Activated naive CD4-positive, alpha-beta T cell (primary cell): ENCODE measurements around the gene OR51T1.
"Not testable (repeated sequence)": the region's sequence is repeated elsewhere in the genome, so short reads cannot be mapped to it uniquely, and the experiment has no call there.

ENCODE experiments used
- DNase-seq, 4 experiments: peaks; one replicate each; lab custom pipeline; 2025; lab: John Stamatoyannopoulos, UW

Gene OR51T1

GRCh38 chr11:4881860-4882500, at the start of gene OR51T1:
Gene OR51T1 (plus strand): TSS chr11:4881900. CDS start chr11:4881900, 0 bp downstream.
- DNase-seq, result no peak

GRCh38 chr11:4839851-4840549, 41.7 kb upstream of the OR51T1 start:
- no peak for DNase-seq

GRCh38 chr11:4848908-4849532, 32.7 kb upstream of the OR51T1 start, which contains the start of gene OR51S1:
Gene OR51S1 (minus strand): TSS chr11:4849208. CDS start chr11:4849208, 0 bp downstream.
- DNase-seq, result no peak

GRCh38 chr11:4851033-4851432, 30.7 kb upstream of the OR51T1 start:
- no peak for DNase-seq

GRCh38 chr11:4854286-4854685, 27.4 kb upstream of the OR51T1 start:
- not testable (repeated sequence) for DNase-seq

- no peak for DNase-seq
These were observed 19.1 kb upstream of the OR51T1 start for GRCh38 chr11:4862447-4863236.

- DNase-seq, result no peak
These were observed 17.8 kb upstream of the OR51T1 start for GRCh38 chr11:4863876-4864275.

- no peak for DNase-seq
These were observed 15.8 kb upstream of the OR51T1 start for GRCh38 chr11:4865855-4866254.

GRCh38 chr11:4881188-4881587, 512 bp upstream of the OR51T1 start:
- DNase-seq, result no peak

- DNase-seq, result no peak
These were observed 843 bp downstream of the OR51T1 start for GRCh38 chr11:4882543-4882942.

- no peak for DNase-seq
These were observed 2.7 kb downstream of the OR51T1 start for GRCh38 chr11:4884361-4884760.

- DNase-seq, result no peak
These were observed 4.5 kb downstream of the OR51T1 start for GRCh38 chr11:4886186-4886585.

GRCh38 chr11:4887591-4887990, 5.9 kb downstream of the OR51T1 start:
- no peak for DNase-seq

- no peak for DNase-seq
These were observed 8.6 kb downstream of the OR51T1 start for GRCh38 chr11:4890279-4890678.

- no peak for DNase-seq
These were observed 10.4 kb downstream of the OR51T1 start for GRCh38 chr11:4891996-4892640.

GRCh38 chr11:4903484-4903883, 21.8 kb downstream of the OR51T1 start, which contains the start of gene OR51A7:
Gene OR51A7 (plus strand): TSS chr11:4903783. CDS start chr11:4907370, 3,587 bp downstream.
- DNase-seq, result no peak

GRCh38 chr11:4916581-4916980, 34.9 kb downstream of the OR51T1 start:
- DNase-seq, result no peak

GRCh38 chr11:4919250-4919649, 37.5 kb downstream of the OR51T1 start, which contains the start of gene OR51G2:
Gene OR51G2 (minus strand): TSS chr11:4919350. CDS start chr11:4915663, 3,687 bp downstream.
- no peak for DNase-seq

- no peak for DNase-seq
These were observed 40.1 kb downstream of the OR51T1 start for GRCh38 chr11:4921796-4922195.

- DNase-seq, result no peak
These were observed 40.6 kb downstream of the OR51T1 start for GRCh38 chr11:4922304-4922703.

GRCh38 chr11:4924239-4924638, 42.5 kb downstream of the OR51T1 start, which contains the start of gene OR51G1:
Gene OR51G1 (minus strand): TSS chr11:4924339. CDS start chr11:4924339, 0 bp downstream.
- no peak for DNase-seq
